ENCODE results near the gene TCHP.

The TCHP gene

GRCh38 chr12:109939504-109939903 lies 39.4 kb downstream of the TCHP start:
- no peak for DNase-seq

- no peak for DNase-seq
Observed at GRCh38 chr12:109940339-109940923, 40.4 kb downstream of the TCHP start.

- peak; percentile 58 for DNase-seq
Observed at GRCh38 chr12:109943811-109944210, 43.7 kb downstream of the TCHP start.

GRCh38 chr12:109944561-109945359 lies 44.7 kb downstream of the TCHP start:
- DNase-seq = peak; percentile 93

- DNase-seq = peak; percentile 68
Observed at GRCh38 chr12:109946505-109946904, 46.4 kb downstream of the TCHP start.

GRCh38 chr12:109946913-109947312 lies 46.8 kb downstream of the TCHP start:
- no peak for DNase-seq

- DNase-seq = no peak
Observed at GRCh38 chr12:109947521-109947920, 47.4 kb downstream of the TCHP start.

GRCh38 chr12:109948368-109948767 lies 48.3 kb downstream of the TCHP start:
- no peak for DNase-seq

- DNase-seq = no peak
Observed at GRCh38 chr12:109949089-109949488, 49.0 kb downstream of the TCHP start.

- no peak for DNase-seq
Observed at GRCh38 chr12:109950625-109951024, 50.6 kb downstream of the TCHP start.

GRCh38 chr12:109951136-109951535 lies 51.1 kb downstream of the TCHP start:
- DNase-seq = no peak

- DNase-seq = peak; percentile 76
Observed at GRCh38 chr12:109951751-109952150, 51.7 kb downstream of the TCHP start.

GRCh38 chr12:109952160-109952858 lies 52.2 kb downstream of the TCHP start:
- no peak for DNase-seq

- no peak for DNase-seq
Observed at GRCh38 chr12:109952873-109953272, 52.8 kb downstream of the TCHP start.

- no peak for DNase-seq
Observed at GRCh38 chr12:109953656-109954055, 53.6 kb downstream of the TCHP start.

GRCh38 chr12:109958374-109958773 lies 58.3 kb downstream of the TCHP start:
- DNase-seq = no peak

GRCh38 chr12:109959411-109960093 lies 59.5 kb downstream of the TCHP start:
- no peak for DNase-seq

- DNase-seq = no peak
Observed at GRCh38 chr12:109961201-109961600, 61.1 kb downstream of the TCHP start.

GRCh38 chr12:109961612-109962011 lies 61.5 kb downstream of the TCHP start:
- DNase-seq = no peak

- DNase-seq = peak; percentile 68
Observed at GRCh38 chr12:109962398-109962797, 62.3 kb downstream of the TCHP start.

GRCh38 chr12:109963330-109963729 lies 63.3 kb downstream of the TCHP start:
- DNase-seq = no peak

GRCh38 chr12:109963743-109964429 lies 63.8 kb downstream of the TCHP start:
- no peak for DNase-seq

- no peak for DNase-seq
Observed at GRCh38 chr12:109966546-109966945, 66.5 kb downstream of the TCHP start.

Measured in islet precursor cell (in vitro differentiated cells).